ENCODE measurements around the gene GPA33.

The GPA33 gene

GRCh38 chr1:167115655-167116054, 25.5 kb upstream of the GPA33 start:
- no peaks in the 10 kb centered on the region for H3K36me3 ChIP-seq (ENCODE audit: control insufficient read depth, insufficient read depth, low read length)
- peaks cover 6% of the 10 kb centered on the region for H3K4me1 ChIP-seq (ENCODE audit: control insufficient read depth, insufficient read depth, low read length)

GRCh38 chr1:167114725-167115124, 24.5 kb upstream of the GPA33 start:
- peaks cover 6% of the 10 kb centered on the region for H3K4me1 ChIP-seq (ENCODE audit: control insufficient read depth, insufficient read depth, low read length)
- no peaks in the 10 kb centered on the region for H3K36me3 ChIP-seq (ENCODE audit: control insufficient read depth, insufficient read depth, low read length)
- no peak overlapping the region for H3K9ac ChIP-seq (ENCODE audit: low read depth, low read length)
- no peak overlapping the region for H3K4me3 ChIP-seq (ENCODE audit: low read depth, low read length)
- H3K9me3 ChIP-seq (ENCODE audit: control insufficient read depth, insufficient read depth, low read length) = no peaks in the 10 kb centered on the region
- H3K27me3 ChIP-seq (ENCODE audit: control insufficient read depth, insufficient read depth, low read length) = no peaks in the 10 kb centered on the region

More at GRCh38 chr1:167115655-167116054, 25.5 kb upstream of the GPA33 start:
- H3K9ac ChIP-seq (ENCODE audit: low read depth, low read length) = no peak overlapping the region
- no peaks in the 10 kb centered on the region for H3K9me3 ChIP-seq (ENCODE audit: control insufficient read depth, insufficient read depth, low read length)
- H3K27me3 ChIP-seq (ENCODE audit: control insufficient read depth, insufficient read depth, low read length) = no peaks in the 10 kb centered on the region
- no peak overlapping the region for H3K4me3 ChIP-seq (ENCODE audit: low read depth, low read length)

GRCh38 chr1:167111868-167112709, 21.9 kb upstream of the GPA33 start:
- Histone ChIP-seq H3K4me1 (ENCODE audit: control insufficient read depth, insufficient read depth, low read length) (peaks cover 9% of the 10 kb centered on the region), H3K9ac (ENCODE audit: low read depth, low read length) (no peak overlapping the region), H3K36me3 (ENCODE audit: control insufficient read depth, insufficient read depth, low read length) (no peaks in the 10 kb centered on the region), H3K4me3 (ENCODE audit: low read depth, low read length) (no peak overlapping the region), H3K27me3 (ENCODE audit: control insufficient read depth, insufficient read depth, low read length) (no peaks in the 10 kb centered on the region), H3K9me3 (ENCODE audit: control insufficient read depth, insufficient read depth, low read length) (no peaks in the 10 kb centered on the region)

- Histone ChIP-seq H3K27me3 (ENCODE audit: control insufficient read depth, insufficient read depth, low read length) (no peaks in the 10 kb centered on the region), H3K36me3 (ENCODE audit: control insufficient read depth, insufficient read depth, low read length) (no peaks in the 10 kb centered on the region), H3K4me3 (ENCODE audit: low read depth, low read length) (no peak overlapping the region), H3K4me1 (ENCODE audit: control insufficient read depth, insufficient read depth, low read length) (peaks cover 3% of the 10 kb centered on the region), H3K9me3 (ENCODE audit: control insufficient read depth, insufficient read depth, low read length) (no peaks in the 10 kb centered on the region), H3K9ac (ENCODE audit: low read depth, low read length) (no peak overlapping the region)
Measured at GRCh38 chr1:167110586-167110985, 20.4 kb upstream of the GPA33 start.

- no peaks in the 10 kb centered on the region for H3K27me3 ChIP-seq (ENCODE audit: control insufficient read depth, insufficient read depth, low read length)
- H3K9ac ChIP-seq (ENCODE audit: low read depth, low read length) = no peak overlapping the region
- no peaks in the 10 kb centered on the region for H3K9me3 ChIP-seq (ENCODE audit: control insufficient read depth, insufficient read depth, low read length)
- no peak overlapping the region for H3K4me3 ChIP-seq (ENCODE audit: low read depth, low read length)
- H3K4me1 ChIP-seq (ENCODE audit: control insufficient read depth, insufficient read depth, low read length) = peaks cover 10% of the 10 kb centered on the region
- H3K36me3 ChIP-seq (ENCODE audit: control insufficient read depth, insufficient read depth, low read length) = no peaks in the 10 kb centered on the region
Measured at GRCh38 chr1:167109125-167109524, 18.9 kb upstream of the GPA33 start.

GRCh38 chr1:167107456-167107855, 17.3 kb upstream of the GPA33 start:
- Histone ChIP-seq H3K27me3 (ENCODE audit: control insufficient read depth, insufficient read depth, low read length) (no peaks in the 10 kb centered on the region), H3K9me3 (ENCODE audit: control insufficient read depth, insufficient read depth, low read length) (no peaks in the 10 kb centered on the region), H3K4me1 (ENCODE audit: control insufficient read depth, insufficient read depth, low read length) (peaks cover 16% of the 10 kb centered on the region)

GRCh38 chr1:167106119-167106461, 15.9 kb upstream of the GPA33 start:
- Histone ChIP-seq H3K27me3 (ENCODE audit: control insufficient read depth, insufficient read depth, low read length) (no peaks in the 10 kb centered on the region), H3K9me3 (ENCODE audit: control insufficient read depth, insufficient read depth, low read length) (no peaks in the 10 kb centered on the region), H3K9ac (ENCODE audit: low read depth, low read length) (no peak overlapping the region), H3K4me1 (ENCODE audit: control insufficient read depth, insufficient read depth, low read length) (peaks cover 16% of the 10 kb centered on the region), H3K36me3 (ENCODE audit: control insufficient read depth, insufficient read depth, low read length) (no peaks in the 10 kb centered on the region), H3K4me3 (ENCODE audit: low read depth, low read length) (no peak overlapping the region)

More at GRCh38 chr1:167107456-167107855, 17.3 kb upstream of the GPA33 start:
- H3K4me3 ChIP-seq (ENCODE audit: low read depth, low read length) = no peak overlapping the region
- no peaks in the 10 kb centered on the region for H3K36me3 ChIP-seq (ENCODE audit: control insufficient read depth, insufficient read depth, low read length)
- H3K9ac ChIP-seq (ENCODE audit: low read depth, low read length) = no peak overlapping the region

- no peaks in the 10 kb centered on the region for H3K9me3 ChIP-seq (ENCODE audit: control insufficient read depth, insufficient read depth, low read length)
- H3K36me3 ChIP-seq (ENCODE audit: control insufficient read depth, insufficient read depth, low read length) = no peaks in the 10 kb centered on the region
- no peak overlapping the region for H3K9ac ChIP-seq (ENCODE audit: low read depth, low read length)
- peaks cover 16% of the 10 kb centered on the region for H3K4me1 ChIP-seq (ENCODE audit: control insufficient read depth, insufficient read depth, low read length)
- no peaks in the 10 kb centered on the region for H3K27me3 ChIP-seq (ENCODE audit: control insufficient read depth, insufficient read depth, low read length)
- H3K4me3 ChIP-seq (ENCODE audit: low read depth, low read length) = no peak overlapping the region
Measured at GRCh38 chr1:167105271-167106118, 15.3 kb upstream of the GPA33 start.

GRCh38 chr1:167104256-167104633, 14.1 kb upstream of the GPA33 start:
- Histone ChIP-seq H3K27me3 (ENCODE audit: control insufficient read depth, insufficient read depth, low read length) (no peaks in the 10 kb centered on the region), H3K9ac (ENCODE audit: low read depth, low read length) (no peak overlapping the region), H3K4me3 (ENCODE audit: low read depth, low read length) (no peak overlapping the region), H3K36me3 (ENCODE audit: control insufficient read depth, insufficient read depth, low read length) (no peaks in the 10 kb centered on the region), H3K9me3 (ENCODE audit: control insufficient read depth, insufficient read depth, low read length) (no peaks in the 10 kb centered on the region), H3K4me1 (ENCODE audit: control insufficient read depth, insufficient read depth, low read length) (peaks cover 15% of the 10 kb centered on the region)

GRCh38 chr1:167102906-167103573, 12.9 kb upstream of the GPA33 start:
- Histone ChIP-seq H3K4me1 (ENCODE audit: control insufficient read depth, insufficient read depth, low read length) (peaks cover 13% of the 10 kb centered on the region), H3K27me3 (ENCODE audit: control insufficient read depth, insufficient read depth, low read length) (no peaks in the 10 kb centered on the region), H3K36me3 (ENCODE audit: control insufficient read depth, insufficient read depth, low read length) (no peaks in the 10 kb centered on the region), H3K4me3 (ENCODE audit: low read depth, low read length) (no peak overlapping the region), H3K9me3 (ENCODE audit: control insufficient read depth, insufficient read depth, low read length) (no peaks in the 10 kb centered on the region), H3K9ac (ENCODE audit: low read depth, low read length) (no peak overlapping the region)

- Histone ChIP-seq H3K4me3 (ENCODE audit: low read depth, low read length) (no peak overlapping the region), H3K4me1 (ENCODE audit: control insufficient read depth, insufficient read depth, low read length) (peaks cover 13% of the 10 kb centered on the region), H3K9me3 (ENCODE audit: control insufficient read depth, insufficient read depth, low read length) (no peaks in the 10 kb centered on the region), H3K9ac (ENCODE audit: low read depth, low read length) (no peak overlapping the region), H3K36me3 (ENCODE audit: control insufficient read depth, insufficient read depth, low read length) (no peaks in the 10 kb centered on the region), H3K27me3 (ENCODE audit: control insufficient read depth, insufficient read depth, low read length) (no peaks in the 10 kb centered on the region)
Measured at GRCh38 chr1:167101754-167102153, 11.6 kb upstream of the GPA33 start.

All from iPS-15b (cell line).